ENCODE data around the gene TNS2. TPM values are rescaled to one million over a fixed set of nuclear protein-coding genes. Genes with fewer than 3 reads are reported as not detected.

TNS2 gene
- total and polyA plus RNA-seq, 3 experiments from 2014 or later, result 0.35 to 5.6 (median 2.1) TPM

DNA sequence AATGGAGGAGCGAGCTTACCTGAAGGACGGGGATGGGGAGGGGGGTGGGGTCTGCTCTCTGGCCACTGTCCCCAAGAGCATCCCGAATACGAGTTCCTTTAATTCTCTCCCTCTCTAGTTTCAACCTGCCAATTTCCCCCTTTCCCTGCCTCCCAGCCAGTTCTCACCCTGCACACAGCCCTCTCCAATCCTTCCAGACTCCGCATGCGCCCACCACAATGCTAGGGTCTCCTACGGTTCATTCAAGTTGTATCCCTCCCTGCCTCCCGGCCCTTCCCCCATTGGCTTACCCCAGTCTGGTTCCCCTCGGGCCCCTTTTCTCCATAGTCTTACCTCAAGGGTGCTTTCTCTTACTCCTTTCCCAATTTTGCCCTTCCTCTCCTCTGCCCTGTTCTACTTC lies 46.9 kb downstream of the TNS2 start:
- POLR2A ChIA-PET, result interaction anchor here (3.0 kb wide), 1 partner anchor 18 kb away, joined by 18 read pairs; the partner anchor contains the start of gene SPRYD3
- no peaks in the 10 kb centered on the region for H3K27me3 ChIP-seq (ENCODE audit: insufficient read depth, low read length, poor library complexity, severe bottlenecking)
- H3K27me3 Mint-ChIP-seq, result peaks cover 0 to 3% of the 10 kb centered on the region in 2 donors
- peaks cover 24% of the 10 kb centered on the region for H3K4me1 ChIP-seq (ENCODE audit: insufficient read depth, low read length)
- no peak overlapping the region for H3K27ac ChIP-seq (ENCODE audit: low read depth, low read length)
- no peaks in the 10 kb centered on the region for H3K36me3 ChIP-seq (ENCODE audit: insufficient read depth, low read length)
- CTCF ChIA-PET, result interaction anchor here (0.9 to 14.7 kb wide), 3 partner anchors 17 to 63 kb away, joined by 4 to 243 read pairs (median 30); partner anchors contain the start of gene SPRYD3
- H3K4me3 Mint-ChIP-seq, result peak overlapping the region; percentile 51 to 90 (median 80)
- no peaks in the 10 kb centered on the region for H3K9me3 Mint-ChIP-seq
- DNase-seq, result no peak
- peaks cover 19 to 41% (median 30%) of the 10 kb centered on the region in 3 donors for H3K4me1 Mint-ChIP-seq
- H3K36me3 Mint-ChIP-seq, result no peaks in the 10 kb centered on the region
- H3K27ac Mint-ChIP-seq, result peak overlapping the region; percentile 43 to 87 (median 72)
- no peak overlapping the region for H3K4me3 ChIP-seq (ENCODE audit: low read length)
- no peaks in the 10 kb centered on the region for H3K9me3 ChIP-seq (ENCODE audit: low read length)

DNA sequence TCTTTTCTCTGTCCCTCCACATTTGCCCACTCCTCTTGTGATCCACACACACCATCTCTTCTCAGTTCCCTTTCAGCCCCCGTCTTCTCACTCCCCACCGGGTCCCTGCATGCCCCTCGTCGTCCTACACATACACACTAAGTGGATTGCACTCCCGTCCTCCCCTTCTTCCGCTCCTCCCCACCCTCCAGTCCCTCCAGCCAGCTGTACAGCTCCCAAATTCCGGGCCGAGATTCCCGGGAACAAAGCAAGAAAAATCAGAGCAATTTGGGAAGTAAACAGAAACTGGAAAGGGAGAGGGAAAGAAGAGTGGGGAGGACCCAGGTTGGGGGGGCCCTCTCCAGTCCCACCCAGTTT lies 47.3 kb downstream of the TNS2 start:
- no peak for DNase-seq
- ChIA-PET POLR2A (interaction anchor here (1.5 to 3.0 kb wide), 2 partner anchors 18 to 31 kb away, joined by 4 to 18 read pairs; partner anchors contain the start of gene SPRYD3), CTCF (interaction anchor here (0.9 to 14.7 kb wide), 6 partner anchors 12 to 63 kb away, joined by 4 to 243 read pairs (median 16); partner anchors contain the start of gene SPRYD3)
- Histone ChIP-seq H3K9me3 (ENCODE audit: low read length) (no peaks in the 10 kb centered on the region), H3K27me3 (ENCODE audit: insufficient read depth, low read length, poor library complexity, severe bottlenecking) (no peaks in the 10 kb centered on the region), H3K36me3 (ENCODE audit: insufficient read depth, low read length) (no peaks in the 10 kb centered on the region), H3K4me3 (ENCODE audit: low read length) (peak overlapping the region; percentile 53), H3K4me1 (ENCODE audit: insufficient read depth, low read length) (peaks cover 29% of the 10 kb centered on the region), H3K27ac (ENCODE audit: low read depth, low read length) (no peak overlapping the region)
- H3K27me3 Mint-ChIP-seq, result peaks cover 0 to 3% of the 10 kb centered on the region in 2 donors
- peak overlapping the region; percentile 51 to 90 (median 80) for H3K4me3 Mint-ChIP-seq
- H3K36me3 Mint-ChIP-seq, result no peaks in the 10 kb centered on the region
- no peaks in the 10 kb centered on the region for H3K9me3 Mint-ChIP-seq
- peak overlapping the region; percentile 43 to 87 (median 72) for H3K27ac Mint-ChIP-seq
- peaks cover 23 to 45% (median 33%) of the 10 kb centered on the region in 3 donors for H3K4me1 Mint-ChIP-seq

DNA sequence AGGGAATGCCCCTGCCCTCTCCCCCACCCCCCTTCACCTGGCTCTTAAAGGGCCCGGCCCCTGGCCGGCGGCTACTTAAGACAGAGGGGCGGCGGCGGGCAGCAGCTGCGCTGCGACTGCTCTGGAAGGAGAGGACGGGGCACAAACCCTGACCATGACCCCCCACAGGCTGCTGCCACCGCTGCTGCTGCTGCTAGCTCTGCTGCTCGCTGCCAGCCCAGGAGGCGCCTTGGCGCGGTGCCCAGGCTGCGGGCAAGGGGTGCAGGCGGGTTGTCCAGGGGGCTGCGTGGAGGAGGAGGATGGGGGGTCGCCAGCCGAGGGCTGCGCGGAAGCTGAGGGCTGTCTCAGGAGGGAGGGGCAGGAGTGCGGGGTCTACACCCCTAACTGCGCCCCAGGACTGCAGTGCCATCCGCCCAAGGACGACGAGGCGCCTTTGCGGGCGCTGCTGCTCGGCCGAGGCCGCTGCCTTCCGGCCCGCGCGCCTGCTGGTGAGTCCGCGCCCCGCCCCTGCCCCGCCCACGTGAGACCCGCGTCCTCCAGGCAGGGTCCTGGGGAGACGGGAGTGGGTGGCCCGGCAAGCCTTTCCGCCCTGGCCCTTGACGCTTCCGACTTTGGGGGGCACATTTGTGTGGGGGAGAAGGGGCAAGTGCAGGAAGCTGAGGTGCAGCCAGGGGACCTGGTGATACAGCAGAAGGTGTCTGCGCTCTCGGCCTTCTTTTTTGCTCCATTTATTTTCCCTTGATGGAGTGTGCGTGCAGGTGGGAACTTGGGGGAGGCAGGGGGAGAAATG lies 47.9 kb downstream of the TNS2 start, which contains the start of gene IGFBP6:
Gene IGFBP6 (plus strand): TSS at position 104 of the 790 bp plus-strand sequence. CDS start 51 bp downstream, at position 155.
- H3K27ac ChIP-seq (ENCODE audit: low read depth, low read length), result peak within 1 kb of the TSS; percentile 44
- H3K4me3 Mint-ChIP-seq, result peak within 1 kb of the TSS; percentile 77 to 94 (median 81)
- peaks cover 28 to 51% (median 39%) of the 10 kb centered on the region in 3 donors for H3K4me1 Mint-ChIP-seq
- CTCF ChIA-PET, result interaction anchor here (0.9 to 14.7 kb wide), 11 partner anchors 13 to 170 kb away, joined by 3 to 243 read pairs (median 6); partner anchors contain the start of gene SPRYD3
- H3K4me3 ChIP-seq (ENCODE audit: low read length), result peak within 1 kb of the TSS; percentile 53
- H3K4me1 ChIP-seq (ENCODE audit: insufficient read depth, low read length), result peaks cover 34% of the 10 kb centered on the region
- peaks cover 0 to 3% of the 10 kb centered on the region in 2 donors for H3K27me3 Mint-ChIP-seq
- no peaks in the 10 kb centered on the region for H3K9me3 ChIP-seq (ENCODE audit: low read length)
- peak; percentile 45 to 78 (median 62) for DNase-seq
- H3K36me3 ChIP-seq (ENCODE audit: insufficient read depth, low read length), result no peaks in the 10 kb centered on the region
- POLR2A ChIA-PET, result interaction anchor here (0.6 to 3.0 kb wide), 4 partner anchors 14 to 91 kb away, joined by 3 to 18 read pairs (median 5); partner anchors contain the start of genes EIF4B and SPRYD3
- H3K36me3 Mint-ChIP-seq, result no peaks in the 10 kb centered on the region
- H3K27me3 ChIP-seq (ENCODE audit: insufficient read depth, low read length, poor library complexity, severe bottlenecking), result no peaks in the 10 kb centered on the region
- H3K27ac Mint-ChIP-seq, result peak within 1 kb of the TSS; percentile 66 to 95 (median 86)
- no peaks in the 10 kb centered on the region for H3K9me3 Mint-ChIP-seq

DNA sequence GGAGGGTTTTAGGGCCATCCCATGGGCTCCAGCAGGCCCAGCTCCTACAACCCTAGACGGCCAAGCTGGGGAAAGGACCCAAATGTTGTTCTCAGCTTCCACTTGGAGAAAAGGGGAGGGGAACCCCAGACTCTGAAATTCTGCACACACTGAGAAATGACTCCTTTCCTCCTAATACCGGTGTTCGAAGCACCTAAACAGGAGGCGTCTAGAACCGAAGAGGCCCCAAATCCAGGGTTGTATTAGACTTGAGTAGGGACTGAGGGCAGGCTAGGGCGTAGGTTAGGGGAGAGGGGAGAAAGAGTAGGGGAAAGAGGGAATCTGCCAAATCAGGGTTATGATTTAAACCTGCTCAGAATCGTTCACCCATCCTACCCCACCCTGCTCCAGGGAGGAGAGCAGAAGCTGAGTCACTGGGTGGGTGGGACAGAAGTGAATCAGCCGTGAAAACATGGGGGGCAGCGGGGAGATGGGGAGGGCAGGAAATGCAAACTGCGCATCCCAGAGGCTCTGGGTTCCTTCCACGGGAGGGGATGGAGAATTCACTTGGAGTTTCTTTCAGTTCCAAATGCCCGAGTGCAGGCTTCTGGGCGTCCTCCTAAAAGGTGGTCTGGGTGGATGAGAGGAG lies 48.6 kb downstream of the TNS2 start:
- POLR2A ChIA-PET, result interaction anchor here (0.6 to 3.0 kb wide), 5 partner anchors 15 to 92 kb away, joined by 3 to 18 read pairs (median 6); partner anchors contain the start of genes EIF4B and SPRYD3
- peaks cover 42% of the 10 kb centered on the region for H3K4me1 ChIP-seq (ENCODE audit: insufficient read depth, low read length)
- peak overlapping the region; percentile 53 for H3K4me3 ChIP-seq (ENCODE audit: low read length)

DNA sequence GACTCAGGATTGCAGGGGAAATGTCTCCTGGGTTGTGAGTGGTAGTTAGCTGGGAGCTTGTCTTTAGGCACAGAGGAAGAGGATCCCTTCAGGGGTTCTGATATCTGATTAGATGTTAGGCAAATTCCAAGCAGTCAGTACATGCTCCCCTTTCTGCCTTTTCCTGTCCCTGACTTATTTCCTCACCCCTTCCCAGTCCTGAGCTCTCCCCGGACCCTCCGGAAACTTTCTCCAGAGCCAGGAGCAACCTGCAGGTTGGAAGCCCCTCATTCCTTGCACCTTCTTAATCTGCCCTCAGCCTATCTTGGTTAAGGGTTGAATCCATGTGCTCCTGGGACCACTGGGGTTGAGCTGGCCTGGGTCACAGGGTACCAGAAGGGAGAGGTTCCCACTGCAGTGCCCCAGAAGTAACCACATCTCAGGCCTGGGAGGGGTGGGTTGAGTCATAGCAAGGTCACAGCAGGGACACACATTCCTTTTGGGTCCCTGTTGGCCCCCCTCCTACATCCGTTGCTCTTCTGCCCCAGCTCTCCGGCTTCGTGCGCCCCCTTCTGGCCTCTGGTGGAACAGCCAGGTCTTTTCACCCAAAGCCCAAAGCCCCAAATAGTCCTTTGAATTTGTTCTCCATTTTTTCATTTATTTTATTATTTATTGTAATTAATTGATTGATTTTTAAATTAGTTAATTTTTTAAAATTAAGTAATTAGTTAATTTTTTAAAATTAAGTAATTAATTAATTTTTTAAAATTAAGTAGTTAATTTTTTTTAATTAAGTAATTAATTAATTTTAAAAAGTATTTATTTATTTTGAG lies 49.4 kb downstream of the TNS2 start:
- H3K9me3 Mint-ChIP-seq, result no peaks in the 10 kb centered on the region
- H3K4me3 Mint-ChIP-seq, result peak overlapping the region; percentile 51 to 82 (median 77)
- Histone ChIP-seq H3K4me1 (ENCODE audit: insufficient read depth, low read length) (peaks cover 49% of the 10 kb centered on the region), H3K27ac (ENCODE audit: low read depth, low read length) (no peak overlapping the region), H3K9me3 (ENCODE audit: low read length) (no peaks in the 10 kb centered on the region), H3K4me3 (ENCODE audit: low read length) (no peak overlapping the region), H3K27me3 (ENCODE audit: insufficient read depth, low read length, poor library complexity, severe bottlenecking) (no peaks in the 10 kb centered on the region), H3K36me3 (ENCODE audit: insufficient read depth, low read length) (no peaks in the 10 kb centered on the region)
- H3K4me1 Mint-ChIP-seq, result peaks cover 43 to 66% (median 54%) of the 10 kb centered on the region in 3 donors
- POLR2A ChIA-PET, result interaction anchor here (0.7 to 3.0 kb wide), 3 partner anchors 20 to 45 kb away, joined by 7 to 18 read pairs (median 9); partner anchors contain the start of gene SPRYD3
- H3K27ac Mint-ChIP-seq, result peak overlapping the region; percentile 24 to 95 (median 83)
- CTCF ChIA-PET, result interaction anchor here (1.0 to 14.7 kb wide), 16 partner anchors 9 to 222 kb away, joined by 3 to 243 read pairs (median 4); partner anchors contain the start of genes AAAS, CSAD and SPRYD3
- H3K27me3 Mint-ChIP-seq, result peaks cover 0 to 3% of the 10 kb centered on the region in 2 donors
- no peaks in the 10 kb centered on the region for H3K36me3 Mint-ChIP-seq
- DNase-seq, result peak; percentile 79 to 92 (median 85)

More for the DNA sequence above, 48.6 kb downstream of the TNS2 start:
- Mint-ChIP-seq H3K4me1 (peaks cover 35 to 58% (median 46%) of the 10 kb centered on the region in 3 donors), H3K27ac (peak overlapping the region; percentile 59 to 95 (median 86)), H3K4me3 (peak overlapping the region; percentile 77 to 94 (median 80)), H3K36me3 (no peaks in the 10 kb centered on the region), H3K9me3 (no peaks in the 10 kb centered on the region), H3K27me3 (peaks cover 0 to 3% of the 10 kb centered on the region in 2 donors)
- Histone ChIP-seq H3K27me3 (ENCODE audit: insufficient read depth, low read length, poor library complexity, severe bottlenecking) (no peaks in the 10 kb centered on the region), H3K27ac (ENCODE audit: low read depth, low read length) (peak overlapping the region; percentile 44), H3K9me3 (ENCODE audit: low read length) (no peaks in the 10 kb centered on the region), H3K36me3 (ENCODE audit: insufficient read depth, low read length) (no peaks in the 10 kb centered on the region)
- no peak for DNase-seq
- CTCF ChIA-PET, result interaction anchor here (1.0 to 14.7 kb wide), 16 partner anchors 10 to 169 kb away, joined by 3 to 243 read pairs (median 4); partner anchors contain the start of genes CSAD and SPRYD3

DNA sequence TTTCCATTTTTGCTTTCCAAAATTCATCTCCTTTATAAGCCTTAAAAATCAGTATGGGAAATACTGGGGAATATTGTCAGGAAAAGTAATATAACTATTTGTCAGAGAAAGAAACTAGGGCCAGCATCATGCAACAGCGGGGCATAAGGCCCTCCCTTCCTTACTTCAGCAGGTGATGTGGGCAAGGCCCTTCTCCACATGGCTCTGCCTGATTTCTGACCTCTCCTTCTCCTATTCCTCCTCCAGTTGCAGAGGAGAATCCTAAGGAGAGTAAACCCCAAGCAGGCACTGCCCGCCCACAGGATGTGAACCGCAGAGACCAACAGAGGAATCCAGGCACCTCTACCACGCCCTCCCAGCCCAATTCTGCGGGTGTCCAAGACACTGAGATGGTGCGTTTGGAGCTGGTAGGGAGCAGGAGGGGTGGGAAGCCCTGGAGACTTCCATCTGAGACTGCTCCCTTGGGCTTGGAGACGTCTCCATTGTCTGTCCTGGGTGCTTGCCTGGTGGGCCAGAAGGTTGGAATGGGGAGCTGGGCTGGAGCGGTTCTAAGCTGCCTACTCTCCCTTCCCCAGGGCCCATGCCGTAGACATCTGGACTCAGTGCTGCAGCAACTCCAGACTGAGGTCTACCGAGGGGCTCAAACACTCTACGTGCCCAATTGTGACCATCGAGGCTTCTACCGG lies 50.7 kb downstream of the TNS2 start:
- Mint-ChIP-seq H3K9me3 (no peaks in the 10 kb centered on the region), H3K27me3 (peaks cover 0 to 1% of the 10 kb centered on the region in 2 donors), H3K36me3 (no peaks in the 10 kb centered on the region), H3K4me3 (no peak overlapping the region), H3K4me1 (peaks cover 53 to 78% (median 61%) of the 10 kb centered on the region in 3 donors), H3K27ac (peak overlapping the region in 2 of 8 donors; percentile 84 to 94)
- ChIA-PET POLR2A (no interaction called here), CTCF (interaction anchor here (1.0 to 14.7 kb wide), 6 partner anchors 17 to 220 kb away, joined by 3 to 243 read pairs (median 6); partner anchors contain the start of genes AAAS, SPRYD3 and ZNF740)
- H3K36me3 ChIP-seq (ENCODE audit: insufficient read depth, low read length), result no peaks in the 10 kb centered on the region
- H3K27me3 ChIP-seq (ENCODE audit: insufficient read depth, low read length, poor library complexity, severe bottlenecking), result no peaks in the 10 kb centered on the region
- H3K4me1 ChIP-seq (ENCODE audit: insufficient read depth, low read length), result peaks cover 52% of the 10 kb centered on the region
- H3K4me3 ChIP-seq (ENCODE audit: low read length), result no peak overlapping the region
- no peak for DNase-seq
- no peak overlapping the region for H3K27ac ChIP-seq (ENCODE audit: low read depth, low read length)
- H3K9me3 ChIP-seq (ENCODE audit: low read length), result no peaks in the 10 kb centered on the region

Data from CD8-positive, alpha-beta memory T cell (primary cell).